ENCODE data around the gene MGAT4A.

Gene MGAT4A

GRCh38 chr2:98736464-98736889 lies 5.5 kb upstream of the MGAT4A start:
- peak; percentile 36 for DNase-seq
- Histone ChIP-seq H3K27me3 (replicated peaks; ENCODE audit: insufficient read depth, low read length) (no peaks in the 10 kb centered on the region), H4K20me1 (ENCODE audit: insufficient read depth, low read length) (no peaks in the 10 kb centered on the region), H3K9me3 (replicated peaks; ENCODE audit: insufficient read depth, low read length) (no peaks in the 10 kb centered on the region), H3K4me1 (ENCODE audit: low read length) (peaks cover 7% of the 10 kb centered on the region), H3K9me2 (replicated peaks; ENCODE audit: insufficient read depth, low read length) (no peaks in the 10 kb centered on the region), H3K36me3 (replicated peaks; ENCODE audit: insufficient read depth, low read length) (no peaks in the 10 kb centered on the region), H3K9ac (ENCODE audit: low read length) (no peak overlapping the region), H3K4me3 (ENCODE audit: low read length) (no peak overlapping the region), H2AFZ (ENCODE audit: low read length) (no peak overlapping the region), H3K27ac (ENCODE audit: low read length) (no peak overlapping the region; the same call in 1 of the 2 replicates), H3F3A (ENCODE audit: insufficient read depth, low read length) (no peaks in the 10 kb centered on the region; the same call in 1 of the 2 replicates), H3K79me2 (ENCODE audit: low read length) (no peaks in the 10 kb centered on the region), H3K4me2 (ENCODE audit: low read depth, low read length) (peak overlapping the region; percentile 28; the same call in 1 of the 2 replicates)
- no peak for TF ChIP-seq EZH2phosphoT487 (IDR thresholded peaks at IDR 0.05; ENCODE audit: low read length)
- TF ChIP-seq CTCF (IDR thresholded peaks at IDR 0.05; ENCODE audit: low read length), result no peak
- TF ChIP-seq EZH2 (optimal IDR thresholded peaks at IDR 0.05; ENCODE audit: low read depth, low read length), result no peak

- TF ChIP-seq EZH2 (optimal IDR thresholded peaks at IDR 0.05; ENCODE audit: low read depth, low read length) (no peak), CTCF (IDR thresholded peaks at IDR 0.05; ENCODE audit: low read length) (no peak), EZH2phosphoT487 (IDR thresholded peaks at IDR 0.05; ENCODE audit: low read length) (no peak)
- no peak overlapping the region for H3K4me2 ChIP-seq (ENCODE audit: low read depth, low read length)
- H3F3A ChIP-seq (ENCODE audit: insufficient read depth, low read length), result no peaks in the 10 kb centered on the region; the same call in 1 of the 2 replicates
- H2AFZ ChIP-seq (ENCODE audit: low read length), result no peak overlapping the region
- H3K9ac ChIP-seq (ENCODE audit: low read length), result no peak overlapping the region
- no peak for DNase-seq
- no peaks in the 10 kb centered on the region for H3K27me3 ChIP-seq (replicated peaks; ENCODE audit: insufficient read depth, low read length)
- no peaks in the 10 kb centered on the region for H4K20me1 ChIP-seq (ENCODE audit: insufficient read depth, low read length)
- H3K9me3 ChIP-seq (replicated peaks; ENCODE audit: insufficient read depth, low read length), result no peaks in the 10 kb centered on the region
- no peaks in the 10 kb centered on the region for H3K36me3 ChIP-seq (replicated peaks; ENCODE audit: insufficient read depth, low read length)
- peaks cover 11% of the 10 kb centered on the region for H3K4me1 ChIP-seq (ENCODE audit: low read length)
- no peaks in the 10 kb centered on the region for H3K79me2 ChIP-seq (ENCODE audit: low read length)
- no peaks in the 10 kb centered on the region for H3K9me2 ChIP-seq (replicated peaks; ENCODE audit: insufficient read depth, low read length)
- no peak overlapping the region for H3K4me3 ChIP-seq (ENCODE audit: low read length)
- no peak overlapping the region for H3K27ac ChIP-seq (ENCODE audit: low read length)
Measured at GRCh38 chr2:98734823-98735260, 3.9 kb upstream of the MGAT4A start.

- Histone ChIP-seq H3K9ac (ENCODE audit: low read length) (no peak overlapping the region), H3K9me3 (replicated peaks; ENCODE audit: insufficient read depth, low read length) (no peaks in the 10 kb centered on the region), H4K20me1 (ENCODE audit: insufficient read depth, low read length) (no peaks in the 10 kb centered on the region), H3K4me2 (ENCODE audit: low read depth, low read length) (no peak overlapping the region), H3K27me3 (replicated peaks; ENCODE audit: insufficient read depth, low read length) (no peaks in the 10 kb centered on the region), H3K79me2 (ENCODE audit: low read length) (no peaks in the 10 kb centered on the region), H3F3A (ENCODE audit: insufficient read depth, low read length) (no peaks in the 10 kb centered on the region; the same call in 1 of the 2 replicates), H3K36me3 (replicated peaks; ENCODE audit: insufficient read depth, low read length) (no peaks in the 10 kb centered on the region), H3K4me1 (ENCODE audit: low read length) (peaks cover 11% of the 10 kb centered on the region), H3K9me2 (replicated peaks; ENCODE audit: insufficient read depth, low read length) (no peaks in the 10 kb centered on the region), H3K4me3 (ENCODE audit: low read length) (no peak overlapping the region), H2AFZ (ENCODE audit: low read length) (no peak overlapping the region), H3K27ac (ENCODE audit: low read length) (no peak overlapping the region)
- no peak for TF ChIP-seq EZH2 (optimal IDR thresholded peaks at IDR 0.05; ENCODE audit: low read depth, low read length)
- no peak for TF ChIP-seq EZH2phosphoT487 (IDR thresholded peaks at IDR 0.05; ENCODE audit: low read length)
- no peak for DNase-seq
Measured at GRCh38 chr2:98734162-98734561, 3.2 kb upstream of the MGAT4A start.

GRCh38 chr2:98732430-98733051 lies 1.6 kb upstream of the MGAT4A start:
- TF ChIP-seq EZH2phosphoT487 (IDR thresholded peaks at IDR 0.05; ENCODE audit: low read length), result no peak
- TF ChIP-seq CTCF (IDR thresholded peaks at IDR 0.05; ENCODE audit: low read length), result no peak
- TF ChIP-seq EZH2 (optimal IDR thresholded peaks at IDR 0.05; ENCODE audit: low read depth, low read length), result no peak

More at GRCh38 chr2:98732430-98733051, 1.6 kb upstream of the MGAT4A start:
- H3K27me3 ChIP-seq (replicated peaks; ENCODE audit: insufficient read depth, low read length), result no peaks in the 10 kb centered on the region
- no peak overlapping the region for H3K4me3 ChIP-seq (ENCODE audit: low read length)
- no peak overlapping the region for H3K9ac ChIP-seq (ENCODE audit: low read length)
- H2AFZ ChIP-seq (ENCODE audit: low read length), result no peak overlapping the region
- H3K36me3 ChIP-seq (replicated peaks; ENCODE audit: insufficient read depth, low read length), result no peaks in the 10 kb centered on the region
- peaks cover 11% of the 10 kb centered on the region for H3K4me1 ChIP-seq (ENCODE audit: low read length)
- H3K9me2 ChIP-seq (replicated peaks; ENCODE audit: insufficient read depth, low read length), result no peaks in the 10 kb centered on the region
- no peaks in the 10 kb centered on the region for H3K79me2 ChIP-seq (ENCODE audit: low read length)
- no peak overlapping the region for H3K4me2 ChIP-seq (ENCODE audit: low read depth, low read length)
- no peaks in the 10 kb centered on the region for H4K20me1 ChIP-seq (ENCODE audit: insufficient read depth, low read length)
- no peaks in the 10 kb centered on the region; the same call in 1 of the 2 replicates for H3F3A ChIP-seq (ENCODE audit: insufficient read depth, low read length)
- H3K9me3 ChIP-seq (replicated peaks; ENCODE audit: insufficient read depth, low read length), result no peaks in the 10 kb centered on the region
- no peak for DNase-seq
- no peak overlapping the region for H3K27ac ChIP-seq (ENCODE audit: low read length)

Data from MM.1S (cell line).